Measurements from ENCODE around the gene GXYLT2.

DNA sequence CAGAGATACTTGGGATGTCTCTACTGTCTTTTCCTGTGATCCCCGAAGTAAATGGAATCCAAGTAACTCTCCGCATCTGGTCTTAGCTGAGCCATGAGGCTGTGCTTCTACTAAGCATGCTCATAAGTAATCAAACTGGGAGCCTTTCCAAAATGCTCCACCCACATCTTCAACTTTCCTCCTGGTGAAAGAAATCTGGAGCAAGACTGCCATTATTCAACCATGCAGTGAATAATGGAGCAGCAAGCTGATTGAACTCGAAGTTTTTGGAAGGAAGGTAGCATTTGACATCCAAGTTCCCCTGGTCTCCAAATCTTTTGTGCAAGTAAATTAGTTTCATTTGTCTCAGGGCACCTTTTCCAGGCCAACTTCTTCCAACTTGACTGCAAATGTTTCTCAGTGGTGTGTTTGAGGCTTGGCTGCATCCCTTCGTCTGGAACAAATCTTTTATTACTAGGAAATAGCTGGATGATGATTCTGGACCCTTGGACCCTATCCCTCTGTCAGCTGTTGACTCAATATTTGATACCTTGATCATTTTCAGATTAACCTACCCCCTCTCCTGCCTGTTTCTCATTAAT is 19.4 kb downstream of the GXYLT2 start:
- TF ChIP-seq, protein P1, sequence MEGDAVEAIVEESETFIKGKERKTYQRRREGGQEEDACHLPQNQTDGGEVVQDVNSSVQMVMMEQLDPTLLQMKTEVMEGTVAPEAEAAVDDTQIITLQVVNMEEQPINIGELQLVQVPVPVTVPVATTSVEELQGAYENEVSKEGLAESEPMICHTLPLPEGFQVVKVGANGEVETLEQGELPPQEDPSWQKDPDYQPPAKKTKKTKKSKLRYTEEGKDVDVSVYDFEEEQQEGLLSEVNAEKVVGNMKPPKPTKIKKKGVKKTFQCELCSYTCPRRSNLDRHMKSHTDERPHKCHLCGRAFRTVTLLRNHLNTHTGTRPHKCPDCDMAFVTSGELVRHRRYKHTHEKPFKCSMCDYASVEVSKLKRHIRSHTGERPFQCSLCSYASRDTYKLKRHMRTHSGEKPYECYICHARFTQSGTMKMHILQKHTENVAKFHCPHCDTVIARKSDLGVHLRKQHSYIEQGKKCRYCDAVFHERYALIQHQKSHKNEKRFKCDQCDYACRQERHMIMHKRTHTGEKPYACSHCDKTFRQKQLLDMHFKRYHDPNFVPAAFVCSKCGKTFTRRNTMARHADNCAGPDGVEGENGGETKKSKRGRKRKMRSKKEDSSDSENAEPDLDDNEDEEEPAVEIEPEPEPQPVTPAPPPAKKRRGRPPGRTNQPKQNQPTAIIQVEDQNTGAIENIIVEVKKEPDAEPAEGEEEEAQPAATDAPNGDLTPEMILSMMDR (IDR thresholded peaks at IDR 0.05 in 4 of 5, conservative IDR thresholded peaks at IDR 0.05 in 1 of 5): no peak
- TF ChIP-seq POLR2A (IDR thresholded peaks at IDR 0.05): no peak
